Ishikawa (cell line): ENCODE data around the gene MAGOH.

Experiments
- CEBPB ChIP-seq: IDR thresholded peaks from 2 replicates; pipeline ENCODE4 v1.6.1; 2012
- CREB1 ChIP-seq: IDR thresholded peaks from 2 replicates; pipeline ENCODE4 v1.6.1; 2012; ENCODE audit warnings: low read depth
- EGR1 ChIP-seq: IDR thresholded peaks from 2 replicates; pipeline ENCODE4 v1.6.1; 2012
- EP300 ChIP-seq: IDR thresholded peaks from 2 replicates; pipeline ENCODE4 v1.6.1; 2012; ENCODE audit warnings: borderline replicate concordance
- FOXM1 ChIP-seq: IDR thresholded peaks from 2 replicates; pipeline ENCODE4 v1.6.1; 2012; ENCODE audit warnings: low read depth, borderline replicate concordance
- MAX ChIP-seq: IDR thresholded peaks from 2 replicates; pipeline ENCODE4 v1.6.1; 2012
- NFIC ChIP-seq: IDR thresholded peaks from 2 replicates; pipeline ENCODE4 v1.6.1; 2012
- RAD21 ChIP-seq: IDR thresholded peaks from 2 replicates; pipeline ENCODE4 v1.6.1; 2012; ENCODE audit warnings: low read depth
- REST ChIP-seq: IDR thresholded peaks from 2 replicates; pipeline ENCODE4 v1.6.1; 2012; ENCODE audit warnings: low read depth, mild to moderate bottlenecking
- TAF1 ChIP-seq: IDR thresholded peaks from 2 replicates; pipeline ENCODE4 v1.6.1; 2012; ENCODE audit warnings: low read depth, mild to moderate bottlenecking
- TCF12 ChIP-seq: IDR thresholded peaks from 2 replicates; pipeline ENCODE4 v1.6.1; 2012; ENCODE audit warnings: low read depth
- TEAD4 ChIP-seq: IDR thresholded peaks from 2 replicates; pipeline ENCODE4 v1.6.1; 2012
- USF1 ChIP-seq: IDR thresholded peaks from 2 replicates; pipeline ENCODE4 v1.6.1; 2012
- YY1 ChIP-seq: IDR thresholded peaks from 2 replicates; pipeline ENCODE4 v1.6.1; 2012; ENCODE audit warnings: low read depth
- ZBTB7A ChIP-seq: IDR thresholded peaks from 2 replicates; pipeline ENCODE4 v1.6.1; 2012; ENCODE audit warnings: low read depth

The MAGOH gene

GRCh38 chr1:53238197-53239155 lies at the start of gene MAGOH:
Gene MAGOH, minus strand, starts transcription at chr1:53238518. Its CDS starts 70 bp downstream, at chr1:53238448.
- TF ChIP-seq MAX, result peak; percentile 88
- TF ChIP-seq EP300, result peak; percentile 28; the same call in 1 of the 2 replicates
- 0 out of 2 replicates have a peak, but pooled peaks have one; percentile 29 for TF ChIP-seq NFIC
- TF ChIP-seq FOXM1, result no peak
- TF ChIP-seq CEBPB, result no peak
- no peak for TF ChIP-seq RAD21
- peak; percentile 75 for TF ChIP-seq TAF1
- peak; percentile 18; the same call in 1 of the 2 replicates for TF ChIP-seq TEAD4
- TF ChIP-seq ZBTB7A, result no peak
- 0 out of 2 replicates have a peak, but pooled peaks have one; percentile 40 for TF ChIP-seq USF1
- peak; percentile 59; the same call in 1 of the 2 replicates for TF ChIP-seq YY1
- 0 out of 2 replicates have a peak, but pooled peaks have one; percentile 9 for TF ChIP-seq EGR1
- peak; percentile 99 for TF ChIP-seq CREB1
- TF ChIP-seq TCF12, result peak; percentile 78

- TF ChIP-seq CEBPB (no peak), NFIC (peak; percentile 66), EGR1 (no peak), EP300 (no peak)
Measured at GRCh38 chr1:53286955-53287354, 48.6 kb upstream of the MAGOH start.

- TF ChIP-seq USF1 (no peak), TCF12 (no peak), YY1 (no peak), RAD21 (no peak), NFIC (no peak), REST (no peak)
Measured at GRCh38 chr1:53285969-53286760, 47.8 kb upstream of the MAGOH start.

- TF ChIP-seq USF1 (no peak), CEBPB (no peak), CREB1 (no peak), RAD21 (no peak), FOXM1 (no peak), NFIC (no peak), TEAD4 (no peak), REST (no peak), MAX (no peak), EP300 (no peak), TCF12 (no peak), TAF1 (no peak), EGR1 (no peak), YY1 (no peak), ZBTB7A (no peak)
Measured at GRCh38 chr1:53285546-53285945, 47.2 kb upstream of the MAGOH start.
